Iris pigment epithelial cell (primary cell): Measurements from ENCODE around the gene LAG3.

Source experiments
- DNase-seq: peaks from one replicate; pipeline ENCODE4 v3.0.0-alpha.2; 2011; ENCODE audit warnings: low read depth

Gene LAG3

GRCh38 chr12:6790496-6791150 lies 18.3 kb downstream of the LAG3 start:
- DNase-seq = no peak

- no peak for DNase-seq
Measured at GRCh38 chr12:6791931-6792520, 19.7 kb downstream of the LAG3 start.

GRCh38 chr12:6792522-6793201 lies 20.3 kb downstream of the LAG3 start:
- DNase-seq = no peak

- DNase-seq = no peak
Measured at GRCh38 chr12:6795088-6795487, 22.8 kb downstream of the LAG3 start.

GRCh38 chr12:6796576-6796975 lies 24.3 kb downstream of the LAG3 start:
- DNase-seq = no peak

- no peak for DNase-seq
Measured at GRCh38 chr12:6799147-6799546, 26.8 kb downstream of the LAG3 start.

- DNase-seq = no peak
Measured at GRCh38 chr12:6807170-6807569, 34.9 kb downstream of the LAG3 start.

GRCh38 chr12:6809056-6809455 lies 36.7 kb downstream of the LAG3 start:
- no peak for DNase-seq

GRCh38 chr12:6810758-6811157 lies 38.4 kb downstream of the LAG3 start:
- no peak for DNase-seq

- DNase-seq = no peak
Measured at GRCh38 chr12:6813363-6813762, 41.0 kb downstream of the LAG3 start.

GRCh38 chr12:6816598-6816997 lies 44.3 kb downstream of the LAG3 start:
- no peak for DNase-seq

- DNase-seq = no peak
Measured at GRCh38 chr12:6817098-6817497, 44.8 kb downstream of the LAG3 start.

GRCh38 chr12:6817662-6818157 lies 45.4 kb downstream of the LAG3 start:
- no peak for DNase-seq

GRCh38 chr12:6818222-6818621 lies 45.9 kb downstream of the LAG3 start:
- peak; percentile 20 for DNase-seq

- DNase-seq = no peak
Measured at GRCh38 chr12:6818645-6819044, 46.3 kb downstream of the LAG3 start.

- DNase-seq = no peak
Measured at GRCh38 chr12:6819106-6820030, 47.0 kb downstream of the LAG3 start.

GRCh38 chr12:6820166-6820565 lies 47.8 kb downstream of the LAG3 start:
- no peak for DNase-seq

GRCh38 chr12:6821591-6822425 lies 49.5 kb downstream of the LAG3 start, which contains the start of gene GPR162:
Gene GPR162 (plus strand): TSS chr12:6821821. CDS start chr12:6823899, 2,078 bp downstream.
- DNase-seq = peak; percentile 51

- no peak for DNase-seq
Measured at GRCh38 chr12:6822426-6823135, 50.3 kb downstream of the LAG3 start.
